ENCODE data around the gene FGG. TPM values are rescaled to one million over a fixed set of nuclear protein-coding genes. Genes with fewer than 3 reads are reported as not detected.

Gene FGG
- total RNA-seq, 1 experiment from 2014 or later, result not detected

- Histone ChIP-seq H2BK15ac (ENCODE audit: low read depth, low read length) (no peak overlapping the region), H4K91ac (ENCODE audit: insufficient read length, low read depth, low read length) (no peak overlapping the region), H3K9me3 (ENCODE audit: control insufficient read depth, low read depth, low read length) (no peaks in the 10 kb centered on the region), H3K23ac (ENCODE audit: insufficient read length, low read depth, low read length) (no peak overlapping the region), H4K8ac (replicated peaks; ENCODE audit: insufficient read length, low read depth, low read length) (no peak overlapping the region), H3K4me1 (ENCODE audit: insufficient read depth, low read length) (no peaks in the 10 kb centered on the region; the same call in 1 of the 2 replicates), H3K4me2 (ENCODE audit: insufficient read depth, insufficient read length, low read length) (no peak overlapping the region), H3K79me2 (ENCODE audit: insufficient read depth, low read length) (no peaks in the 10 kb centered on the region), H3K4ac (ENCODE audit: low read depth, low read length) (no peak overlapping the region), H3K23me2 (ENCODE audit: insufficient read length, low read depth, low read length, poor library complexity, severe bottlenecking) (no peaks in the 10 kb centered on the region), H3K9ac (ENCODE audit: extremely low read depth, insufficient read length, low read length) (no peak overlapping the region), H4K20me1 (ENCODE audit: control insufficient read depth, insufficient read depth, insufficient read length) (no peaks in the 10 kb centered on the region), H2AFZ (ENCODE audit: low read length) (no peak overlapping the region), H2BK12ac (ENCODE audit: insufficient read length, low read depth, low read length) (no peak overlapping the region), H2AK5ac (ENCODE audit: insufficient read length, low read length) (no peak overlapping the region), H2BK120ac (ENCODE audit: low read depth, low read length, poor library complexity, severe bottlenecking) (no peak overlapping the region), H3K79me1 (ENCODE audit: insufficient read depth, low read depth, low read length, poor library complexity, severe bottlenecking) (no peaks in the 10 kb centered on the region), H3K27me3 (ENCODE audit: insufficient read depth, low read length) (no peaks in the 10 kb centered on the region), H4K5ac (ENCODE audit: insufficient read length, low read depth, low read length) (no peak overlapping the region), H3K27ac (ENCODE audit: insufficient read length, low read depth, low read length) (no peak overlapping the region), H2BK20ac (ENCODE audit: low read depth, low read length, poor library complexity, severe bottlenecking) (no peak overlapping the region), H3T11ph (ENCODE audit: low read length) (no peak overlapping the region), H3K14ac (ENCODE audit: insufficient read depth, low read length) (no peak overlapping the region), H3K18ac (ENCODE audit: insufficient read length, low read depth, low read length) (no peak overlapping the region), H3K56ac (ENCODE audit: insufficient read length, low read depth, low read length) (no peak overlapping the region), H2BK5ac (ENCODE audit: insufficient read length, low read length) (no peak overlapping the region)
- Mint-ChIP-seq H3K4me3 (no peak overlapping the region), H3K4me1 (peaks cover 8 to 10% of the 10 kb centered on the region in 2 experiments), H3K27me3 (ENCODE audit: low read depth) (0 out of 2 replicates have a peak, but pooled peaks cover 1% of the 10 kb centered on the region), H3K36me3 (ENCODE audit: insufficient read depth in 1 of 3, low read depth in 3 of 3) (peaks cover 2 to 6% (median 4%) of the 10 kb centered on the region in 3 experiments; a peak in 5 of 7 replicates), H3K9me3 (peaks cover 0 to 3% of the 10 kb centered on the region in 2 experiments; a peak in 3 of 5 replicates), H3K27ac (no peak overlapping the region)
- no peak for TF ChIP-seq CTCF (conservative IDR thresholded peaks at IDR 0.05)
- WGBS (ENCODE audit: extremely low coverage, insufficient read length, low lambda C conversion rate), result no CpG with 5 or more reads among the region's 3 CpGs
- DNase-seq, result no peak
Observed at GRCh38 chr4:154634058-154634457, 21.6 kb upstream of the FGG start.

All from H9 (cell line).